ENCODE measurements around the gene AUH.

AUH gene

DNA sequence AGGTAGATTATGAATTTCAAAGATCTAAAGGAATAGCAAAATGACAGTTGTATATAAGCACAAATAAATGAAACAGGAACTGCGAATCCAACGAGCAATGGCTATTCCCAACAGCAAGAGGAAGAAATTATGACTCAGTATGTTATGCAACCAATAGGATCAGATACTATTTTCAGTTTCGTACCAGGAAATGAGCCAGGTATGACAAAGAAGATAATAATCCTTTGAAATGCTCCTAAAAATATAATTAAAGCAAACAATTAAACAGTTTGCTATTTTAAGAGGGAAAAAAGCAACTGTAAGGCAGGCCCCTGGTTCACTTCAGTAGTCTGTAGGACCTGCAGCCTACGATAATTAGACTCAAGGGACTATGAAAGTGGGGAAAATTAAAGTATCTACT lies 58.9 kb downstream of the AUH start:
- no peaks in the 10 kb centered on the region for H3K27me3 ChIP-seq (ENCODE audit: insufficient read depth, low read depth)
- H2AFZ ChIP-seq (ENCODE audit: low read depth), result no peak overlapping the region
- H4K20me1 ChIP-seq (ENCODE audit: insufficient read depth), result no peaks in the 10 kb centered on the region
- no peak overlapping the region for H3K4me2 ChIP-seq
- H3K4me3 ChIP-seq (IDR thresholded peaks at IDR 0.05; ENCODE audit: insufficient read depth, low read depth, low read length), result no peak overlapping the region
- no peak overlapping the region for H3K9ac ChIP-seq
- TF ChIP-seq CTCF (conservative IDR thresholded peaks at IDR 0.05; ENCODE audit: low read depth, low read length), result no peak
- no peak overlapping the region for H3K27ac ChIP-seq
- H3K4me1 ChIP-seq (ENCODE audit: low read depth, poor library complexity, severe bottlenecking), result peaks cover 10% of the 10 kb centered on the region
- H3K36me3 ChIP-seq (ENCODE audit: insufficient read depth), result no peaks in the 10 kb centered on the region
- no peaks in the 10 kb centered on the region for H3K79me2 ChIP-seq (ENCODE audit: insufficient read depth, low read depth)

DNA sequence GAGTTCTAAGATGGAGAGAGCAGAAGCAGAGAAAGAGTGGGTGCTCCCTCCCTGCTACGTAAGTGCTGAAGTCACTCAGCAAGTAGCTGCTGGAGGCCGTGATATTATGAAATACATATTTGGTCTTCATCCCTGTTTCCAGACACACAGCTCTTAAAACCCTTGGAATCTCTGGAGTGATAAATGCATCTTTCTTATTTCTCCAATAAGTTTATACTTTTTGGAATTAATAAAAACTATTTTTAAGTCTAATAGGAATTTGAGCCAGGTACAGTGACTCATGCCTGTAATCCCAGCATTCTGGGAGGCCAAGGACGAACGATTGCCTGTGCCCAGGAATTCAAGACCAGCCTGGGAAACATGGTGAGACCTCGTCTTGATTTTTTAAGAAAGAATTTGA lies 60.6 kb downstream of the AUH start:
- Histone ChIP-seq H3K27ac (no peak overlapping the region), H4K20me1 (ENCODE audit: insufficient read depth) (no peaks in the 10 kb centered on the region), H3K9ac (no peak overlapping the region), H3K36me3 (ENCODE audit: insufficient read depth) (no peaks in the 10 kb centered on the region), H3K4me2 (no peak overlapping the region), H3K4me3 (IDR thresholded peaks at IDR 0.05; ENCODE audit: insufficient read depth, low read depth, low read length) (no peak overlapping the region), H3K27me3 (ENCODE audit: insufficient read depth, low read depth) (no peaks in the 10 kb centered on the region), H3K4me1 (ENCODE audit: low read depth, poor library complexity, severe bottlenecking) (peaks cover 10% of the 10 kb centered on the region), H3K79me2 (ENCODE audit: insufficient read depth, low read depth) (no peaks in the 10 kb centered on the region), H2AFZ (ENCODE audit: low read depth) (no peak overlapping the region)
- no peak for TF ChIP-seq CTCF (conservative IDR thresholded peaks at IDR 0.05; ENCODE audit: low read depth, low read length)

- no peak overlapping the region for H3K4me2 ChIP-seq
- no peak overlapping the region for H3K9ac ChIP-seq
- no peaks in the 10 kb centered on the region for H3K79me2 ChIP-seq (ENCODE audit: insufficient read depth, low read depth)
- no peak overlapping the region for H3K4me3 ChIP-seq (IDR thresholded peaks at IDR 0.05; ENCODE audit: insufficient read depth, low read depth, low read length)
- no peaks in the 10 kb centered on the region for H4K20me1 ChIP-seq (ENCODE audit: insufficient read depth)
- H3K27me3 ChIP-seq (ENCODE audit: insufficient read depth, low read depth), result no peaks in the 10 kb centered on the region
- no peak for TF ChIP-seq CTCF (conservative IDR thresholded peaks at IDR 0.05; ENCODE audit: low read depth, low read length)
- no peak overlapping the region for H2AFZ ChIP-seq (ENCODE audit: low read depth)
- no peak overlapping the region for H3K27ac ChIP-seq
- 0 out of 2 replicates have a peak, but pooled peaks cover 2% of the 10 kb centered on the region for H3K36me3 ChIP-seq (ENCODE audit: insufficient read depth)
- no peaks in the 10 kb centered on the region for H3K4me1 ChIP-seq (ENCODE audit: low read depth, poor library complexity, severe bottlenecking)
Observed at GRCh38 chr9:91298311-91298710, 63.4 kb downstream of the AUH start.

DNA sequence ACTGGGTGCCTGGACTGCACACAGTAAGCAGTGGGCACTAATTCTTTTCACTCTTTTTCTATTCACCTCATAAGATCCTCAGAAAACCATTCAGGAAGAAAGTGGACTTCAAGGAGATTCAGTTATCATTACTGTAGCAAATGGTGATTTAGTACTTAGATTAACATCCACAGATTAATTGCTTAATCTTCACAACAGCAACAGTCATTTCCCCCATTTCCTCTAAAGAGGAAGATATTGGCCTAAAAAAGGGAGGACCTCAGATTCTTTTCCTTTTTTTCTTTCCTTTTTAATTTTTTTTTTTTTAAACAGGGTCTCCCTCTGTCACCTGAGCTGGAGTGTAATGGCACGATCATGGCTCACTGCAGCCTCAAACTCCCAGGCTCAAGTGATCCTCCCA lies 64.4 kb downstream of the AUH start:
- no peak for TF ChIP-seq CTCF (conservative IDR thresholded peaks at IDR 0.05; ENCODE audit: low read depth, low read length)
- Histone ChIP-seq H3K4me1 (ENCODE audit: low read depth, poor library complexity, severe bottlenecking) (no peaks in the 10 kb centered on the region), H4K20me1 (ENCODE audit: insufficient read depth) (no peaks in the 10 kb centered on the region), H3K4me3 (IDR thresholded peaks at IDR 0.05; ENCODE audit: insufficient read depth, low read depth, low read length) (no peak overlapping the region), H3K36me3 (ENCODE audit: insufficient read depth) (0 out of 2 replicates have a peak, but pooled peaks cover 2% of the 10 kb centered on the region), H3K27ac (no peak overlapping the region), H3K79me2 (ENCODE audit: insufficient read depth, low read depth) (no peaks in the 10 kb centered on the region), H2AFZ (ENCODE audit: low read depth) (no peak overlapping the region), H3K4me2 (no peak overlapping the region), H3K9ac (no peak overlapping the region), H3K27me3 (ENCODE audit: insufficient read depth, low read depth) (no peaks in the 10 kb centered on the region)
